HG03196 (cell line): ENCODE results near the gene VPS33B.
A peak's percentile ranks its signal among the peaks of the same experiment; 100 is the strongest.
"Not testable (repeated sequence)": the region's sequence is repeated elsewhere in the genome, so short reads cannot be mapped to it uniquely, and the experiment has no call there.

Experiments
- ATAC-seq: cut with Tn5 transposase; IDR thresholded peaks from one replicate; pipeline ENCODE4 v1.9.1; 2021; ENCODE audit not compliant: unreplicated experiment

The VPS33B gene

GRCh38 chr15:91032919-91033803 is 10.8 kb upstream of the VPS33B start:
- no peak for ATAC-seq

GRCh38 chr15:91031796-91032195 is 9.4 kb upstream of the VPS33B start:
- no peak for ATAC-seq

- no peak for ATAC-seq
Measured at GRCh38 chr15:91027677-91028076, 5.3 kb upstream of the VPS33B start.

- ATAC-seq = no peak
Measured at GRCh38 chr15:91023720-91024119, 1.3 kb upstream of the VPS33B start.

GRCh38 chr15:91022832-91023129 is 387 bp upstream of the VPS33B start:
- no peak for ATAC-seq

GRCh38 chr15:91021516-91022074 is 799 bp downstream of the VPS33B start:
- peak; percentile 8 for ATAC-seq

GRCh38 chr15:91018158-91018557 is 4.2 kb downstream of the VPS33B start:
- ATAC-seq = no peak

- no peak for ATAC-seq
Measured at GRCh38 chr15:91017716-91018115, 4.7 kb downstream of the VPS33B start.

- not testable (repeated sequence) for ATAC-seq
Measured at GRCh38 chr15:91013701-91014100, 8.7 kb downstream of the VPS33B start.

GRCh38 chr15:91007266-91007665 is 15.1 kb downstream of the VPS33B start:
- no peak for ATAC-seq

GRCh38 chr15:91001209-91001608 is 21.2 kb downstream of the VPS33B start:
- no peak for ATAC-seq

- ATAC-seq = no peak
Measured at GRCh38 chr15:90998737-90999136, 23.7 kb downstream of the VPS33B start.

GRCh38 chr15:90994417-90995311 is 27.7 kb downstream of the VPS33B start, which contains the start of gene PRC1:
TSS of gene PRC1 (minus strand) at chr15:90994535. CDS start at chr15:90994417, 118 bp downstream.
- peak; percentile 96 for ATAC-seq

- ATAC-seq = peak; percentile 12
Measured at GRCh38 chr15:90994059-90994416, 28.4 kb downstream of the VPS33B start.

- no peak for ATAC-seq
Measured at GRCh38 chr15:90991587-90992285, 30.7 kb downstream of the VPS33B start.

GRCh38 chr15:90990446-90990845 is 31.9 kb downstream of the VPS33B start:
- no peak for ATAC-seq

- ATAC-seq = no peak
Measured at GRCh38 chr15:90989040-90989768, 33.2 kb downstream of the VPS33B start.

- no peak for ATAC-seq
Measured at GRCh38 chr15:90988296-90988695, 34.1 kb downstream of the VPS33B start.

GRCh38 chr15:90987561-90988141 is 34.7 kb downstream of the VPS33B start:
- no peak for ATAC-seq
